HG02938 (cell line): ENCODE data around the gene RAB1A.
"Not testable (repeated sequence)": the region's sequence is repeated elsewhere in the genome, so short reads cannot be mapped to it uniquely, and the experiment has no call there.

Experiments
- ATAC-seq: cut with Tn5 transposase; IDR thresholded peaks from one replicate; pipeline ENCODE4 v1.9.1; 2021; ENCODE audit warnings: mild to moderate bottlenecking, moderate library complexity; ENCODE audit not compliant: unreplicated experiment

Gene RAB1A

GRCh38 chr2:65137197-65137775 is 7.4 kb upstream of the RAB1A start:
- ATAC-seq: no peak

GRCh38 chr2:65136253-65136652 is 6.3 kb upstream of the RAB1A start:
- ATAC-seq: no peak

GRCh38 chr2:65134158-65134557 is 4.3 kb upstream of the RAB1A start:
- ATAC-seq: no peak

- no peak for ATAC-seq
Measured at GRCh38 chr2:65133626-65134025, 3.7 kb upstream of the RAB1A start.

- not testable (repeated sequence) for ATAC-seq
Measured at GRCh38 chr2:65132930-65133329, 3.0 kb upstream of the RAB1A start.

GRCh38 chr2:65130664-65131175 is 814 bp upstream of the RAB1A start:
- ATAC-seq: peak; percentile 25

- no peak for ATAC-seq
Measured at GRCh38 chr2:65129286-65129825, 550 bp downstream of the RAB1A start.

GRCh38 chr2:65128297-65129190 is 1.4 kb downstream of the RAB1A start:
- ATAC-seq: no peak

- ATAC-seq: not testable (repeated sequence)
Measured at GRCh38 chr2:65125457-65125856, 4.4 kb downstream of the RAB1A start.

GRCh38 chr2:65122313-65122712 is 7.6 kb downstream of the RAB1A start:
- no peak for ATAC-seq

- no peak for ATAC-seq
Measured at GRCh38 chr2:65120990-65121693, 8.8 kb downstream of the RAB1A start.

- ATAC-seq: no peak
Measured at GRCh38 chr2:65116645-65117044, 13.3 kb downstream of the RAB1A start.

GRCh38 chr2:65114921-65115320 is 15.0 kb downstream of the RAB1A start:
- no peak for ATAC-seq

- no peak for ATAC-seq
Measured at GRCh38 chr2:65113816-65114215, 16.1 kb downstream of the RAB1A start.

- no peak for ATAC-seq
Measured at GRCh38 chr2:65113229-65113628, 16.7 kb downstream of the RAB1A start.

- no peak for ATAC-seq
Measured at GRCh38 chr2:65112633-65113032, 17.3 kb downstream of the RAB1A start.

GRCh38 chr2:65108780-65109179 is 21.1 kb downstream of the RAB1A start:
- no peak for ATAC-seq

GRCh38 chr2:65107530-65107929 is 22.4 kb downstream of the RAB1A start:
- no peak for ATAC-seq

GRCh38 chr2:65103013-65103715 is 26.7 kb downstream of the RAB1A start:
- ATAC-seq: no peak

- no peak for ATAC-seq
Measured at GRCh38 chr2:65101071-65101470, 28.8 kb downstream of the RAB1A start.

- no peak for ATAC-seq
Measured at GRCh38 chr2:65098741-65099140, 31.2 kb downstream of the RAB1A start.
